ENCODE data around the gene NSUN7.

DNA sequence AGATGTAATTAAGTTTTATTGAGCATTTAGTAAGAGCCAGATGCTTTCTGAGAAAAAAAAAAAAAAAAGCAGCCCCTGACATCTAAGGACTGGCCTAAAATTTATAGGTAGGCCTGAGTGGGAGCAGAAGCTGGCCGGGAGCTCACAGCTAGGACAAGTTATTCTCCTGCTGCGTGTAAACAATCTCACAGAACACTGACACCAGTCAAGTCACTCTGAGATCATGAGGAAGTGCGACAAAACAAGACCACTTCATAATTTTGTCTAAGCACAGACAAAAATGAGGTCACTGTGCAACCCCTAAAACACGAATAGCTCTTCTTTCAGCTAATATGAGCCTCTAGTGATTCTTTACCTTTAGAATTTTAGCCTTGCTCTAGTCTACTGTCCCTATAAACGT is 15.3 kb upstream of the NSUN7 start:
- TF ChIP-seq, protein P1, sequence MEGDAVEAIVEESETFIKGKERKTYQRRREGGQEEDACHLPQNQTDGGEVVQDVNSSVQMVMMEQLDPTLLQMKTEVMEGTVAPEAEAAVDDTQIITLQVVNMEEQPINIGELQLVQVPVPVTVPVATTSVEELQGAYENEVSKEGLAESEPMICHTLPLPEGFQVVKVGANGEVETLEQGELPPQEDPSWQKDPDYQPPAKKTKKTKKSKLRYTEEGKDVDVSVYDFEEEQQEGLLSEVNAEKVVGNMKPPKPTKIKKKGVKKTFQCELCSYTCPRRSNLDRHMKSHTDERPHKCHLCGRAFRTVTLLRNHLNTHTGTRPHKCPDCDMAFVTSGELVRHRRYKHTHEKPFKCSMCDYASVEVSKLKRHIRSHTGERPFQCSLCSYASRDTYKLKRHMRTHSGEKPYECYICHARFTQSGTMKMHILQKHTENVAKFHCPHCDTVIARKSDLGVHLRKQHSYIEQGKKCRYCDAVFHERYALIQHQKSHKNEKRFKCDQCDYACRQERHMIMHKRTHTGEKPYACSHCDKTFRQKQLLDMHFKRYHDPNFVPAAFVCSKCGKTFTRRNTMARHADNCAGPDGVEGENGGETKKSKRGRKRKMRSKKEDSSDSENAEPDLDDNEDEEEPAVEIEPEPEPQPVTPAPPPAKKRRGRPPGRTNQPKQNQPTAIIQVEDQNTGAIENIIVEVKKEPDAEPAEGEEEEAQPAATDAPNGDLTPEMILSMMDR (conservative IDR thresholded peaks at IDR 0.05 in 1 of 2, IDR thresholded peaks at IDR 0.05 in 1 of 2; ENCODE audit: low read depth in 1 of 2, low read length in 2 of 2): no peak
- TF ChIP-seq EZH2 (IDR thresholded peaks at IDR 0.05; ENCODE audit: low read length, missing control alignments): no peak

All from fibroblast of lung (primary cell).